ENCODE data around the gene TM7SF2. TPM values are rescaled to one million over a fixed set of nuclear protein-coding genes. Genes with fewer than 3 reads are reported as not detected.

TM7SF2 gene
- total RNA-seq, 6 donors from 2014 or later = 36.8 to 82.7 (median 45.5) TPM

DNA sequence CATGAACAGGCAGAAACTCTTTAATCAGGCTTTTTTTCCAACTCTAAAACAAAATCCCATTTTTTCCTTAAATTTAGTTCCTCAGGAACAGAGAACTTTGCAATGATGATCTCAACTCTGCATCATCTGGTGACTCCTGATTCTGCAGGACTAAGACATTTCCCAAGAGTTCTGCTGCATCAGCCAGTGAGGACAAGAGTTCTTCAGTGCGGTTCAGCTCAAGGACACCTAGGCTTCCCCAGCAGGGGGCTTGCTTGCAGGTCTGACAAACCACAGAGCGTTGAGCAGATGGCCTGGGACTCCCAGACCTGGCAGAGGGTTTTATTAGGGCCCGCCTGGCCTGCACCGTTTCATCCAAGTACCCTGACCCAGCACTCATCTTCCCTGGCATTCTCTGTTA lies 34.2 kb upstream of the TM7SF2 start:
- 71 to 80% methylated on average over 4 of the region's 4 CpGs for WGBS, 2 donors
- no peak overlapping the region for H3K4me3 ChIP-seq
- no peak overlapping the region for H3K27ac ChIP-seq
- H3K4me1 ChIP-seq = no peaks in the 10 kb centered on the region
- H3K27me3 ChIP-seq = no peaks in the 10 kb centered on the region
- H3K36me3 ChIP-seq = no peaks in the 10 kb centered on the region
- ATAC-seq (ENCODE audit: low FRiP score in 2 of 2) = no peak
- no peak for TF ChIP-seq POLR2A (IDR thresholded peaks at IDR 0.05)
- no peak for TF ChIP-seq POLR2AphosphoS5 (IDR thresholded peaks at IDR 0.05)
- TF ChIP-seq EP300 (IDR thresholded peaks at IDR 0.05) = no peak
- TF ChIP-seq, protein P1, sequence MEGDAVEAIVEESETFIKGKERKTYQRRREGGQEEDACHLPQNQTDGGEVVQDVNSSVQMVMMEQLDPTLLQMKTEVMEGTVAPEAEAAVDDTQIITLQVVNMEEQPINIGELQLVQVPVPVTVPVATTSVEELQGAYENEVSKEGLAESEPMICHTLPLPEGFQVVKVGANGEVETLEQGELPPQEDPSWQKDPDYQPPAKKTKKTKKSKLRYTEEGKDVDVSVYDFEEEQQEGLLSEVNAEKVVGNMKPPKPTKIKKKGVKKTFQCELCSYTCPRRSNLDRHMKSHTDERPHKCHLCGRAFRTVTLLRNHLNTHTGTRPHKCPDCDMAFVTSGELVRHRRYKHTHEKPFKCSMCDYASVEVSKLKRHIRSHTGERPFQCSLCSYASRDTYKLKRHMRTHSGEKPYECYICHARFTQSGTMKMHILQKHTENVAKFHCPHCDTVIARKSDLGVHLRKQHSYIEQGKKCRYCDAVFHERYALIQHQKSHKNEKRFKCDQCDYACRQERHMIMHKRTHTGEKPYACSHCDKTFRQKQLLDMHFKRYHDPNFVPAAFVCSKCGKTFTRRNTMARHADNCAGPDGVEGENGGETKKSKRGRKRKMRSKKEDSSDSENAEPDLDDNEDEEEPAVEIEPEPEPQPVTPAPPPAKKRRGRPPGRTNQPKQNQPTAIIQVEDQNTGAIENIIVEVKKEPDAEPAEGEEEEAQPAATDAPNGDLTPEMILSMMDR (IDR thresholded peaks at IDR 0.05) = no peak
- no peaks in the 10 kb centered on the region for H3K9me3 ChIP-seq
- no peak for DNase-seq

DNA sequence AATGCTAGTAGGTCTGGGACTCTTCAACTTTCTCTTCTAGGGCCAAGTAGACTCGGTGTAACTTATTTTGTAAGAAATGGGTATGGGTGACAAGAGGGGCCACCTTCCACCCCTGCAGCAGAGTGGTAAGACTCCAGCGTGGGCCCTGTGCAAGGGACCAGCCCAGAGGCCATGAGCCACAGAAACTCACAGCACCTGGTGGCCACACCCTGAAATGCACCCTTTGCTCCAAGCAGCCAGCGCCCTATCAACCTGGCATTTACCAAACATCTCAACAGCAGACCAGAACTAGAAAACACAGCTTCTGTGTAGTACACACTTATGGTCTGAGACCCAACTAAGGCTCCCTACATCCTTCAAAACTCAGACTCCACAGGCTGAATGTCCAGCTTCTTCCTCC lies 33.5 kb upstream of the TM7SF2 start:
- Histone ChIP-seq H3K27me3 (no peaks in the 10 kb centered on the region), H3K4me1 (peaks cover 0 to 2% (median under 1%) of the 10 kb centered on the region in 4 donors), H3K4me3 (no peak overlapping the region), H3K9me3 (no peaks in the 10 kb centered on the region), H3K36me3 (no peaks in the 10 kb centered on the region), H3K27ac (no peak overlapping the region)
- TF ChIP-seq EP300 (IDR thresholded peaks at IDR 0.05) (no peak), POLR2A (IDR thresholded peaks at IDR 0.05) (no peak)
- TF ChIP-seq, protein P1 (IDR thresholded peaks at IDR 0.05) = peak; percentile 59 to 80 (median 64)
- ATAC-seq (ENCODE audit: low FRiP score in 2 of 2) = peak; percentile 63 to 79
- DNase-seq = peak in 1 of 2 donors; percentile 52
- WGBS, 2 donors = 63 to 83% methylated on average over 1 to 3 of the region's 3 CpGs

DNA sequence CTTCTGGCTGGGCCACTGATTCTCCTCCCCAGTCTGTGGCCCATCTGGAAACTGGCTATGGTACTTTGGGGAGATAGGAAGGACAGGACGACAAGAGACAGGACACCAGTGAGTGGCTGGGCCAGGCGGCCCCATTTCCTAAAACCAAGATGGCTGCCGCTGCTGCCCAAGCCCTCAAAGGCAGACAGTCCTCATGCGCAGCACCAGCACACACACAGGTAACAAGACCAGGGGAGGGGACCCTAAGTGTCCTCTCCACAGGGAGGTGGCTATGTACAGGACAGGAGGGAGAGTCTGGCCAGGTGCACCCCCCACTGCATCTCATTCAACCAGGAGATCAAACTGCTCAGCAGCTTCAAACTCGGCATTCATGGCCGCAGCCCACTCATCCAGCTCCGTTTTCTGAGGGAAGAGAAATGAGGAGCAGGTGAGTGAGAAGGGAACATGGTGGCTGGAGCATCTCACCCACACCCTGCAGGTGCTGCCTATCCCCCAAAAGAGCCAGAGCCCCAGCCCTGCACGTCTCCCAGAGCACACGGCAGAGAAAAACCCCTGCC lies 32.8 kb upstream of the TM7SF2 start:
- no peak for DNase-seq
- TF ChIP-seq EP300 (IDR thresholded peaks at IDR 0.05) (no peak), POLR2AphosphoS5 (IDR thresholded peaks at IDR 0.05) (no peak), POLR2A (IDR thresholded peaks at IDR 0.05) (no peak)
- TF ChIP-seq, protein P1 (IDR thresholded peaks at IDR 0.05) = no peak
- WGBS, 2 donors = 95% methylated on average over 9 of the region's 9 CpGs
- Histone ChIP-seq H3K27ac (no peak overlapping the region), H3K9me3 (no peaks in the 10 kb centered on the region), H3K27me3 (no peaks in the 10 kb centered on the region), H3K36me3 (no peaks in the 10 kb centered on the region), H3K4me3 (no peak overlapping the region), H3K4me1 (peaks cover 4 to 9% (median 7%) of the 10 kb centered on the region in 4 donors)
- ATAC-seq (ENCODE audit: low FRiP score in 2 of 2) = no peak

DNA sequence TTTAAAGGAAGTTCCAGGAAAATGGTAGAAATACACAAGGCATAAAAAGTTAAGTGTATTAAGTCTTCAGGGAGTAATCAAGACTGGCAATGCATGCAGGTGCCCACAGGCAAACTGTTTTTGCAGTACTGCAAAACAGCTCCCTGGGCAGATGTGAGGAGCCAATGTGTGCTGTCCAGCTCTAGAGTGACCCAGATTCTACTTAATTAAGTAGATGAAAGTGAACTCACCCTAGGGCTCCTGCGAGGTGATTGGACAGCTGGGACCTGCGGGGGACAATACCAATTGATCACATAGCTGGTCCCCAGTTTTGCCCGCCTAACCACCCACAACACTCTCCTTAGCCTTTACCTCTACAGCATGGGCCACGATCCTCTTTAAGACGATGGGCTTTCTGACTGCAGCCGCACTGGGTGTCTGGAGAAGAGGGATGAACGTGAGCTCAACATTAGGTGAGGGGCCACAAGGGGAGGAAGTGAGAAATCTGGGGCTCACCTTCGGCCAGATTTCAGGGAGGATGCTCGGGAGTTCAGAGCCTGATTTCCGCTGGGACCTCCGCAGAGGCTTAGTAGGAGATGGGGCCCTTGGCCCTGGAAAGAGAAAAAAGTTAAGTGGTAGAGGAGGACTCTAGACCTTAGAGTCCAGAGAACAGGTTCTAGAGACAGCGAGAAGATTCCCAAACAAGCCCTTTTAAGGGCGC lies 28.4 kb upstream of the TM7SF2 start:
- Histone ChIP-seq H3K4me3 (peak overlapping the region; percentile 37 to 88 (median 82)), H3K36me3 (peaks cover 8 to 34% (median 21%) of the 10 kb centered on the region in 4 donors), H3K27ac (peak overlapping the region; percentile 89 to 98 (median 96)), H3K27me3 (no peaks in the 10 kb centered on the region), H3K4me1 (peaks cover 15 to 24% (median 19%) of the 10 kb centered on the region in 4 donors), H3K9me3 (no peaks in the 10 kb centered on the region)
- 7% methylated on average over 12 to 13 of the region's 13 CpGs for WGBS, 2 donors
- ATAC-seq (ENCODE audit: low FRiP score in 2 of 2) (no peak), DNase-seq (no peak)
- TF ChIP-seq EP300 (IDR thresholded peaks at IDR 0.05) (no peak), POLR2A (IDR thresholded peaks at IDR 0.05) (no peak), POLR2AphosphoS5 (IDR thresholded peaks at IDR 0.05) (no peak)
- TF ChIP-seq, protein P1 (IDR thresholded peaks at IDR 0.05) = no peak

Measured in upper lobe of left lung (tissue), 6 donors.